ENCODE data around the gene GTF2F2.

DNA sequence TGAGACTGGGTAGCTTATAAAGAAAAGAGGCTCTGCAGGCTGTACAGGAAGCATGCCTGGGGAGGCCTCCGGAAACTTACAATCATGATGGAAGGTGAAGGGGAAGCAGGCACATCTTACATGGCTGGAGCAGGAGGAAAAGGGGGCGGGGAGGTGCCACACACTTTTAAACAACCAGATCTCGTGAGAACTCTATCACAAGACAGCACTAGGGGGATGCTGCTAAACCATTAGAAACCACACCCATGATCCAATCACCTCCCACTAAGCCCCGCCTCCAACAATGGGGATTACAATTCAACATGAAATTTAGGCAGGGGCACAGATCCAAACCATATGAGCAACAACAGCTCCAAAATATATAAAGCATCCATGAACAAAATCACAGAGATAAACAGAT, 46.5 kb upstream of the GTF2F2 start:
- TF ChIP-seq, protein P1, sequence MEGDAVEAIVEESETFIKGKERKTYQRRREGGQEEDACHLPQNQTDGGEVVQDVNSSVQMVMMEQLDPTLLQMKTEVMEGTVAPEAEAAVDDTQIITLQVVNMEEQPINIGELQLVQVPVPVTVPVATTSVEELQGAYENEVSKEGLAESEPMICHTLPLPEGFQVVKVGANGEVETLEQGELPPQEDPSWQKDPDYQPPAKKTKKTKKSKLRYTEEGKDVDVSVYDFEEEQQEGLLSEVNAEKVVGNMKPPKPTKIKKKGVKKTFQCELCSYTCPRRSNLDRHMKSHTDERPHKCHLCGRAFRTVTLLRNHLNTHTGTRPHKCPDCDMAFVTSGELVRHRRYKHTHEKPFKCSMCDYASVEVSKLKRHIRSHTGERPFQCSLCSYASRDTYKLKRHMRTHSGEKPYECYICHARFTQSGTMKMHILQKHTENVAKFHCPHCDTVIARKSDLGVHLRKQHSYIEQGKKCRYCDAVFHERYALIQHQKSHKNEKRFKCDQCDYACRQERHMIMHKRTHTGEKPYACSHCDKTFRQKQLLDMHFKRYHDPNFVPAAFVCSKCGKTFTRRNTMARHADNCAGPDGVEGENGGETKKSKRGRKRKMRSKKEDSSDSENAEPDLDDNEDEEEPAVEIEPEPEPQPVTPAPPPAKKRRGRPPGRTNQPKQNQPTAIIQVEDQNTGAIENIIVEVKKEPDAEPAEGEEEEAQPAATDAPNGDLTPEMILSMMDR (optimal IDR thresholded peaks at IDR 0.05 in 1 of 3, IDR thresholded peaks at IDR 0.05 in 1 of 3, conservative IDR thresholded peaks at IDR 0.05 in 1 of 3; ENCODE audit: extremely low read depth in 1 of 3, insufficient read depth in 2 of 3, low read length in 3 of 3): no peak
- no peak for TF ChIP-seq EZH2 (IDR thresholded peaks at IDR 0.05; ENCODE audit: low read length)
